ENCODE data around the gene TUBB2A.
"Not testable (repeated sequence)": the region's sequence is repeated elsewhere in the genome, so short reads cannot be mapped to it uniquely, and the experiment has no call there.

The TUBB2A gene

DNA sequence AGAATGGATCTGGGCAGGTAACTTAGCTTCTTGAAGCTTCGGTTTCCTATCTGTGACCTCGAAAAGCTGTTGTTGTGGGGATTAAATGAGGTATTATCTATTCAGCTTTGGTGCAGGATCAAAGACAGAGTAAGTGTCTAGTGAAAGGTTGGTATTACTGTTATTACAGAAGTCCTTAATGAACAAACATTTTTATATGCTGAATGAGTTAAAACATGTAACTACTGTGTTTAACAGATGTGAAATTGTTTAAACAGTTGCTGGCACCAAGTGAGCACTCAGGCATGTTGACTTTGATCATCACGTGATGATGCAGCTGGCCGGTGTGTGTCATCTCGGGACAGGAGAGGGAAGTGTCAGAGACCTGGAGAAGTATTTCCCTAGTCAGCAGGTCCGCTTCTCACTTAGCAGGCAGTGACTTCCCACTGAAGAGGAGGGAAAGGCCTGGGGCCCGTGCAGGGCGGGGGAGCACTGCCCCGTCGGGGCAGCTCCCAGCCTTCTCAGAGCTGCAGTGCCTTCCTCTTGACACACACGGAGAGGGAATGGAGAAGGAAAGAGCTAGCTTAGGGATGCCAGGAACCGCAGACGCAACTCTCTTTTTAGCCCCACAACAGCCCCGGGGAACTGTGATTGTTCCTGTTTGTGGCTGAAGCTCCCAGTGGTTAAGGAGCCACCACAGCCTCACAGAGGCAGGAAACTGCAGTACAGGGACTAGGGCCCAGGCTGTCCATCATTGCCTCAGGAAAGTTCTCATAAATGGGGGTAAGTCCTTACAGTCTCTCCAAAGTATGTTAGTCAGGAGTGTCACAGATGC lies 18.0 kb downstream of the TUBB2A start:
- peak; percentile 92 for DNase-seq (ENCODE audit: low read depth)
- no peak overlapping the region for H3K4me3 ChIP-seq (ENCODE audit: low read depth, low read length)
- no peak for TF ChIP-seq CTCF (conservative IDR thresholded peaks at IDR 0.05; ENCODE audit: low read depth, low read length)

- no peak overlapping the region for H3K4me3 ChIP-seq (ENCODE audit: low read depth, low read length)
- TF ChIP-seq CTCF (conservative IDR thresholded peaks at IDR 0.05; ENCODE audit: low read depth, low read length) = no peak
Measured at GRCh38 chr6:3138341-3138740, 19.0 kb downstream of the TUBB2A start.

GRCh38 chr6:3137873-3138272 lies 19.5 kb downstream of the TUBB2A start:
- DNase-seq (ENCODE audit: low read depth); H3K4me3 ChIP-seq (ENCODE audit: low read depth, low read length): not testable (repeated sequence)

More at GRCh38 chr6:3138341-3138740, 19.0 kb downstream of the TUBB2A start:
- DNase-seq (ENCODE audit: low read depth) = peak; percentile 67

GRCh38 chr6:3137057-3137777 lies 20.1 kb downstream of the TUBB2A start:
- DNase-seq (ENCODE audit: low read depth) = no peak
- TF ChIP-seq CTCF (conservative IDR thresholded peaks at IDR 0.05; ENCODE audit: low read depth, low read length) = no peak

GRCh38 chr6:3136292-3137011 lies 20.9 kb downstream of the TUBB2A start:
- no peak for DNase-seq (ENCODE audit: low read depth)

More at GRCh38 chr6:3137057-3137777, 20.1 kb downstream of the TUBB2A start:
- H3K4me3 ChIP-seq (ENCODE audit: low read depth, low read length) = no peak overlapping the region

GRCh38 chr6:3135668-3136291 lies 21.6 kb downstream of the TUBB2A start:
- no peak overlapping the region for H3K4me3 ChIP-seq (ENCODE audit: low read depth, low read length)
- DNase-seq (ENCODE audit: low read depth) = no peak
- TF ChIP-seq CTCF (conservative IDR thresholded peaks at IDR 0.05; ENCODE audit: low read depth, low read length) = no peak

More at GRCh38 chr6:3136292-3137011, 20.9 kb downstream of the TUBB2A start:
- TF ChIP-seq CTCF (conservative IDR thresholded peaks at IDR 0.05; ENCODE audit: low read depth, low read length) = no peak
- no peak overlapping the region for H3K4me3 ChIP-seq (ENCODE audit: low read depth, low read length)

DNA sequence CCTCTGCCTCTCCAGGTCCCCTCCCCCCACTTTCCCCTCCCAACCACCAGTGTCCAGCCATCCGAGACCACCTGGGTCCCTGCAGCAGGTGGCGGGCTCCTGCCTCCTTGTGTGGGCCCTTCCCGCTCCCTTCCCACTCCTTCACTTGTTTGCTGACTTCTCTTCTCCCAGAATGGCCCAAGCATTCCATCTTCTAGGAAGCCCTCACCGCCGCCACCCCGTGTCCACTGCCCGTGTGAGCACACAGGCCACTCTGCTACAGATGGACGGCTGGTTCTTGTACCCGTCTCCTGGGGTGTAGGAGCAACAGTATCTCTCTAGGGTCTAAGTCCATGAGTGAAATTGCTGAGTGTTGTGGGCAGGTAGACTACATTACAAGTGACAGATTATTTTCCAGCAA lies 23.8 kb downstream of the TUBB2A start:
- DNase-seq (ENCODE audit: low read depth) = no peak
- H3K4me3 ChIP-seq (ENCODE audit: low read depth, low read length) = no peak overlapping the region
- no peak for TF ChIP-seq CTCF (conservative IDR thresholded peaks at IDR 0.05; ENCODE audit: low read depth, low read length)

Measured in choroid plexus epithelial cell (primary cell).